Measurements from ENCODE around the gene ZNF862. TPM values are rescaled to one million over a fixed set of nuclear protein-coding genes. Genes with fewer than 3 reads are reported as not detected.

The ZNF862 gene
- total and polyA plus RNA-seq, 12 donors = 3.9 to 13.3 (median 10.2) TPM

GRCh38 chr7:149809215-149809614, 29.0 kb upstream of the ZNF862 start:
- DNase-seq = peak; percentile 33 to 63
- no peaks in the 10 kb centered on the region for H3K27me3 ChIP-seq

GRCh38 chr7:149811221-149811620, 27.0 kb upstream of the ZNF862 start:
- no peaks in the 10 kb centered on the region for H3K9me3 ChIP-seq
- peaks cover 0 to 9% (median 0%) of the 10 kb centered on the region in 7 donors for H3K27me3 ChIP-seq
- no peak for ATAC-seq
- TF ChIP-seq CTCF (IDR thresholded peaks at IDR 0.05) = peak in 1 of 9 donors; percentile 13
- WGBS, 2 donors = 46 to 47% methylated on average over 3 of the region's 3 CpGs
- no peak for DNase-seq
- H3K36me3 ChIP-seq = no peaks in the 10 kb centered on the region
- no peak overlapping the region for H3K4me3 ChIP-seq
- H3K4me1 ChIP-seq = no peaks in the 10 kb centered on the region
- intact Hi-C loops (cut with DNase I) = no loop called here
- no peak overlapping the region for H3K27ac ChIP-seq

More at GRCh38 chr7:149809215-149809614, 29.0 kb upstream of the ZNF862 start:
- Histone ChIP-seq H3K4me3 (no peak overlapping the region), H3K9me3 (no peaks in the 10 kb centered on the region), H3K36me3 (no peaks in the 10 kb centered on the region), H3K27ac (no peak overlapping the region), H3K4me1 (no peaks in the 10 kb centered on the region)
- TF ChIP-seq CTCF (IDR thresholded peaks at IDR 0.05) = peak in 1 of 9 donors; percentile 25
- 68 to 77% methylated on average over 2 of the region's 2 CpGs for WGBS, 2 donors
- peak; percentile 39 to 79 (median 69) for ATAC-seq
- intact Hi-C loops (cut with DNase I) = no loop called here

GRCh38 chr7:149811831-149812490, 26.2 kb upstream of the ZNF862 start:
- Histone ChIP-seq H3K9me3 (no peaks in the 10 kb centered on the region), H3K27me3 (peaks cover 0 to 11% (median 0%) of the 10 kb centered on the region in 7 donors), H3K36me3 (no peaks in the 10 kb centered on the region), H3K4me3 (no peak overlapping the region), H3K27ac (no peak overlapping the region), H3K4me1 (no peaks in the 10 kb centered on the region)
- ATAC-seq (no peak), DNase-seq (no peak)
- intact Hi-C loops (cut with DNase I) = no loop called here
- no peak for TF ChIP-seq CTCF (IDR thresholded peaks at IDR 0.05)
- 89 to 92% methylated on average over 16 of the region's 16 CpGs for WGBS, 2 donors

- no peaks in the 10 kb centered on the region for H3K36me3 ChIP-seq
- peaks cover 0 to 16% (median 0%) of the 10 kb centered on the region in 7 donors for H3K27me3 ChIP-seq
- H3K4me1 ChIP-seq = no peaks in the 10 kb centered on the region
- TF ChIP-seq CTCF (IDR thresholded peaks at IDR 0.05) = no peak
- ATAC-seq (no peak), DNase-seq (no peak)
- no peaks in the 10 kb centered on the region for H3K9me3 ChIP-seq
- intact Hi-C loops (cut with DNase I) = no loop called here
- no peak overlapping the region for H3K4me3 ChIP-seq
- no peak overlapping the region for H3K27ac ChIP-seq
- 84 to 86% methylated on average over 28 of the region's 28 CpGs for WGBS, 2 donors
Observed at GRCh38 chr7:149813254-149814035, 24.7 kb upstream of the ZNF862 start.
